WTC11 (cell line): ENCODE data around the gene KRT7. TPM values are rescaled to one million over a fixed set of nuclear protein-coding genes. Genes with fewer than 3 reads are reported as not detected.

Experiments
- ATAC-seq: fragments of 200-7000 bp; cut with Tn5 transposase; 2 replicates; pipeline ENCODE4 v1.10.0; 2021; ENCODE audit warnings: mild to moderate bottlenecking, moderate library complexity
- CTCF ChIA-PET: fragments of 300-600 bp; sonication (Branson Sonifier 250); formaldehyde crosslinking; loops from one replicate; lab custom pipeline; 2021; ENCODE audit warnings: antibody characterized with exemption; lab: Charles Lee
- POLR2A ChIA-PET: fragments of 350-600 bp; sonication (Branson Sonifier 250); formaldehyde crosslinking; loops from one replicate; lab custom pipeline; 2021; ENCODE audit warnings: antibody characterized with exemption; lab: Charles Lee
- DNase-seq: peaks from one replicate; pipeline ENCODE4 v3.0.0; 2021; ENCODE audit warnings: low spot score
- H3K27ac Mint-ChIP-seq: 2 replicates; pipeline ENCODE4 v1.8.0; 2021; ENCODE audit warnings: mixed read lengths
- H3K27me3 Mint-ChIP-seq: 2 replicates; pipeline ENCODE4 v1.8.0; 2021; ENCODE audit warnings: low read depth, mild to moderate bottlenecking, moderate library complexity, mixed read lengths
- H3K36me3 Mint-ChIP-seq: 2 replicates; pipeline ENCODE4 v1.8.0; 2021; ENCODE audit warnings: mixed read lengths
- H3K4me1 Mint-ChIP-seq: 2 replicates; pipeline ENCODE4 v1.8.0; 2022; ENCODE audit warnings: mixed read lengths
- H3K4me3 Mint-ChIP-seq: 2 replicates; pipeline ENCODE4 v1.8.0; 2021; ENCODE audit warnings: mild to moderate bottlenecking, moderate library complexity, mixed read lengths
- H3K9me3 Mint-ChIP-seq: 2 replicates; pipeline ENCODE4 v1.8.0; 2021; ENCODE audit warnings: mixed read lengths
- AR ChIP-seq: fragments of 250-450 bp; sonication (Bioruptor Pico); IDR thresholded peaks from 2 replicates; pipeline ENCODE4 v1.9.0; 2021; ENCODE audit warnings: mild to moderate bottlenecking
- ATF6 ChIP-seq: sonication (generic); formaldehyde crosslinking; IDR thresholded peaks from 2 replicates; pipeline ENCODE4 v1.8.1; 2023; ENCODE audit warnings: mild to moderate bottlenecking, missing genetic modification reagents
- ETV6 ChIP-seq: sonication (generic); formaldehyde crosslinking; IDR thresholded peaks from 2 replicates; pipeline ENCODE4 v1.8.1; 2022; ENCODE audit warnings: mild to moderate bottlenecking, missing genetic modification reagents
- GABPB1 ChIP-seq: sonication (generic); formaldehyde crosslinking; IDR thresholded peaks from 2 replicates; pipeline ENCODE4 v1.8.1; 2023; ENCODE audit warnings: mild to moderate bottlenecking, missing genetic modification reagents
- GRHL2 ChIP-seq: fragments of 250-450 bp; sonication (Bioruptor Pico); IDR thresholded peaks from 2 replicates; pipeline ENCODE4 v1.8.0; 2022; ENCODE audit warnings: mild to moderate bottlenecking, moderate library complexity; ENCODE audit not compliant: insufficient replicate concordance, severe bottlenecking
- IRF1 ChIP-seq: sonication (generic); formaldehyde crosslinking; IDR thresholded peaks from 2 replicates; pipeline ENCODE4 v1.8.0; 2023; ENCODE audit warnings: missing genetic modification reagents
- JUN ChIP-seq: sonication (generic); formaldehyde crosslinking; IDR thresholded peaks from 2 replicates; pipeline ENCODE4 v1.8.0; 2023; ENCODE audit warnings: mild to moderate bottlenecking, missing genetic modification reagents
- KAT7 ChIP-seq: sonication (generic); formaldehyde crosslinking; IDR thresholded peaks from 2 replicates; pipeline ENCODE4 v1.8.1; 2023; ENCODE audit warnings: missing genetic modification reagents, mild to moderate bottlenecking, borderline replicate concordance
- SMAD3 ChIP-seq: sonication (generic); formaldehyde crosslinking; IDR thresholded peaks from 2 replicates; pipeline ENCODE4 v1.8.0; 2022; ENCODE audit warnings: missing genetic modification reagents, mild to moderate bottlenecking, borderline replicate concordance
- SP1 ChIP-seq: sonication (generic); formaldehyde crosslinking; conservative IDR thresholded peaks from 2 replicates; pipeline ENCODE4 v1.8.1; 2022; ENCODE audit warnings: missing genetic modification reagents
- TCF7 ChIP-seq: sonication (generic); formaldehyde crosslinking; IDR thresholded peaks from 2 replicates; pipeline ENCODE4 v1.8.0; 2022; ENCODE audit warnings: mild to moderate bottlenecking, low read depth, missing genetic modification reagents, moderate library complexity
- ZNF317 ChIP-seq: sonication (generic); formaldehyde crosslinking; IDR thresholded peaks from 2 replicates; pipeline ENCODE4 v1.8.1; 2023; ENCODE audit warnings: low read depth, mild to moderate bottlenecking, moderate library complexity, missing genetic modification reagents, borderline replicate concordance
- ZSCAN18 ChIP-seq: fragments of 250-450 bp; sonication (Bioruptor Pico); IDR thresholded peaks from 2 replicates; pipeline ENCODE4 v2.1.2; 2022; ENCODE audit warnings: mild to moderate bottlenecking, moderate library complexity
- total RNA-seq: library from RNA; stranded (reverse); gene quantifications from 3 replicates; pipeline ENCODE4 v1.2.3, GENCODE V29; 2021
- TF ChIP-seq, protein P1 (sequence below): sonication (generic); formaldehyde crosslinking; IDR thresholded peaks from 2 replicates; pipeline ENCODE4 v1.8.1; 2023; ENCODE audit warnings: mild to moderate bottlenecking, missing genetic modification reagents, moderate library complexity

The KRT7 gene
- total RNA-seq, 1 experiment from 2014 or later: 10.6 TPM

DNA sequence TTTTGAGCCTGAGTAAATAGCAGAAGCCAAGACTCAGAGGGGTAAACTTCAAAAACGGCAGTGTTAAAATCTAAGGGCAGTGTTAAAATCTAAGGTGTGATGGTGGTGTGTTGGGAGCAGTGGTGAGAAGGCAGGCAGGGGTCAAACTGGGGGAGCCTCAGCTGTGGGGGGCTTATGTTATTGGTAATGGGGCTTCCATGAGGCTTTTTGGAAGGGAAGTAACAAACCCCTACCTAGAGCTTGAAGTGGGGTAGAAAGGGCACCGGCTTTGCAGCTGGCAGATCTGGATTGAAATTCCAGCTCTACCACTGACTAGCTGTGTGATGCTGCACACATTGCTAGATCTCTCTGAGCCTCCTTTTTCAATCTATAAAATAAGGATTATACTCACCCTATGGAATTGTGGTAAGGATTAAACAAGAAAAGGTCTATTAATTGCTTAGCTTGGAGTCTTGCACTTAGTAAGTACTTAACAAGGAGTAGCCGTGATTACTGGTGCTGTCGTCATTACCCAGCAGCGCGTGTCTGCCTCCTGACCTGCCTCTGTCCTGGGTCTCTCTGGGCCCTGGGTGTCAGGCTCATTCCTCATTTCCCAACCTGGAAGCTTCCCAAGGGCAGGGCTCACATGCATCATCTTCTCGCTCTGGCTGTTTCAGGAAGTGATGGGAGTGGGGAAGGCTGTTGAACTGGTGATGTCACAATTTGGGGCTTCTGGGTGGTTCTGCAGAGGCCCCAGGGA, 22.7 kb upstream of the KRT7 start (continued):
- TF ChIP-seq ZSCAN18 (no peak), ZNF317 (CRISPR knock-in tag) (no peak), KAT7 (CRISPR knock-in tag) (no peak), AR (CRISPR knock-in tag) (no peak), GRHL2 (CRISPR knock-in tag) (no peak)

DNA sequence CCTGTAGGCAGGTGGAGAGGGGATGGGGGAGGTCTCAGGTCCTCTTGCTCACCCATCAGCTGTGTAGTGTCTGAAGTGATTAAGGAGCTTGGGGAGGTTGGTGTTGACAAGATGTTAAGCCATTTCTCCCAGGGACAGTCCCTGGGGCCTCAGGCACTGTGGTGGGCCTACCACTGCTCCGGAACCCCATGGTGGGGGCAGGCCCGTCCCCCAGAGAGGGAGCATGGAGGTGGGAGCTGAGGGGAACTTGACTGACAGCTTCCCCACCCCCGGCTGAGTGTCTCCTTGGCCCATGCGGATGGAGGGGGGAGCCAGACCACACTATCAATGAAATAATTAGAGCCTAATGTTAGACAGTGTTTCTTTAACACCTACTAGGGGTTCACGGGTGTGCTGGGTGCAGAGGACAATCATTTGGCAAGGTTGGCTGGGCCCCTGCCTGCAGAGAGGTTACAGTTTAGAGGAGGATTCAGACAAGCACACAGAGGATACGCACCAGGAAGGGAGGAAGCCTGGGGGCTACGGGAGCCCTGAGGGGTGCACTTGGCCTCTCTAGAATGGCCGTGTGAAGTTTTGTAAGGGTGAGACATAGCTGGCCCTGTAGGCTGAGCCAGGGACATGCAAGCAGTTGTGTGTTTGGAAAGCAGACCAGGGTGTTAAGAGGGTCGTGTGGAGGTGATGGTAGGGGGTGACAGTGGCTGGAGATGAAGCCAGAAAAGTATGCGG, 22.0 kb upstream of the KRT7 start:
- Mint-ChIP-seq H3K27ac (no peak overlapping the region), H3K27me3 (no peaks in the 10 kb centered on the region), H3K4me1 (peaks cover 13% of the 10 kb centered on the region), H3K36me3 (no peaks in the 10 kb centered on the region), H3K4me3 (no peak overlapping the region), H3K9me3 (no peaks in the 10 kb centered on the region)
- POLR2A ChIA-PET: no interaction called here
- TF ChIP-seq ETV6 (CRISPR knock-in tag): no peak
- no peak for TF ChIP-seq SMAD3 (CRISPR knock-in tag)
- TF ChIP-seq SP1 (CRISPR knock-in tag): no peak
- no peak for TF ChIP-seq GABPB1 (CRISPR knock-in tag)
- TF ChIP-seq JUN: no peak
- TF ChIP-seq, protein P1, sequence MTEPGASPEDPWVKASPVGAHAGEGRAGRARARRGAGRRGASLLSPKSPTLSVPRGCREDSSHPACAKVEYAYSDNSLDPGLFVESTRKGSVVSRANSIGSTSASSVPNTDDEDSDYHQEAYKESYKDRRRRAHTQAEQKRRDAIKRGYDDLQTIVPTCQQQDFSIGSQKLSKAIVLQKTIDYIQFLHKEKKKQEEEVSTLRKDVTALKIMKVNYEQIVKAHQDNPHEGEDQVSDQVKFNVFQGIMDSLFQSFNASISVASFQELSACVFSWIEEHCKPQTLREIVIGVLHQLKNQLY: no peak
- no peak for TF ChIP-seq IRF1 (CRISPR knock-in tag)
- no peak for TF ChIP-seq ATF6
- no peak for TF ChIP-seq TCF7 (CRISPR knock-in tag)
- no peak for TF ChIP-seq ZSCAN18
- CTCF ChIA-PET: interaction anchor here (1.2 to 7.8 kb wide), 9 partner anchors 9 to 151 kb away, joined by 3 to 60 read pairs (median 6); no protein-coding TSS in a partner anchor
- DNase-seq (peak; percentile 9), ATAC-seq (no peak)
